KG1 (cell line): ENCODE data around the gene TNFRSF6B.

Experiments used
- DNase-seq: peaks from one replicate; lab custom pipeline; 2025; lab: John Stamatoyannopoulos, UW

Gene TNFRSF6B

GRCh38 chr20:63686094-63686491 lies 10.4 kb upstream of the TNFRSF6B start:
- DNase-seq, result no peak

DNA sequence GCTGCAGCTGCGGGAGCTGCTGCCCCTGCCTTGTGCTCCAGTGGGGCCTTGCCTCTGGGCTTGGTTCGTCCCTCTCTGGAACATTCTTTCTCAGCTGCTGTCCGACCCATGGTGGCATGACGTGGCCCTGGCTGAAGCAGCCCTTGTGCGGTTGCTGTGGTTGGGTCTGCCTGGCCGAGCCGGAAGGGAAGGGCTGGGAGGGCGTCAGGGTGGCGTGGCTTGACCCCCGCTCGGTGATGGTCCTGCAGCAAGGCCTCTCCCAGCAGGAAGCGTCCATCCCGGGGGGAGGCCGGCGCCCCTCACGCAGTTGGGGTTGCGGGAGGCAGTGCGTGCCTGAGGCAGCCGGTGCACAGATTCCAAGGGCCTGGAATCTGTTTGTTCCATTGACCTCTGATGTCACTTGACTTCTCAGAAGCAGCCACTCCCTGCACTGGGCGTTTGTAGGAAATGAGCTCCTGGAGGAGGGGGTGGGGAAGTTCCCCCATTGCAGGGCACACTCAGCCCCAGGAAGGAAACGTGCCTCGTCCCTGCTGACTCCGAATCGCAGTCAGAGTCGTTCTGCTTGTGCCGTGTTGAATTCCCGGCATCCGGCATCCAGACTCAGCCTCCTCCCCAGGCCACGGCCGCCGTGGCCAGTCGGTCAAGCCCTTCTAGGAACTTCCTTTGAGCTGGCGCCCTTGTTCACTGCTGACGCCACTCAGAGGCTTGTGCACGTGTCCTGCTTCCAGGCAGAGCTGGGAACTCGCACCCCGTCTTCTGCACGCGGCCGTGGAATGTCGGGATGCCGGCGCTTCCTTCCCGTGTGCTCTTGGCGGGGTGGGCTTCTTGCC lies 9.7 kb upstream of the TNFRSF6B start:
- DNase-seq, result no peak

DNA sequence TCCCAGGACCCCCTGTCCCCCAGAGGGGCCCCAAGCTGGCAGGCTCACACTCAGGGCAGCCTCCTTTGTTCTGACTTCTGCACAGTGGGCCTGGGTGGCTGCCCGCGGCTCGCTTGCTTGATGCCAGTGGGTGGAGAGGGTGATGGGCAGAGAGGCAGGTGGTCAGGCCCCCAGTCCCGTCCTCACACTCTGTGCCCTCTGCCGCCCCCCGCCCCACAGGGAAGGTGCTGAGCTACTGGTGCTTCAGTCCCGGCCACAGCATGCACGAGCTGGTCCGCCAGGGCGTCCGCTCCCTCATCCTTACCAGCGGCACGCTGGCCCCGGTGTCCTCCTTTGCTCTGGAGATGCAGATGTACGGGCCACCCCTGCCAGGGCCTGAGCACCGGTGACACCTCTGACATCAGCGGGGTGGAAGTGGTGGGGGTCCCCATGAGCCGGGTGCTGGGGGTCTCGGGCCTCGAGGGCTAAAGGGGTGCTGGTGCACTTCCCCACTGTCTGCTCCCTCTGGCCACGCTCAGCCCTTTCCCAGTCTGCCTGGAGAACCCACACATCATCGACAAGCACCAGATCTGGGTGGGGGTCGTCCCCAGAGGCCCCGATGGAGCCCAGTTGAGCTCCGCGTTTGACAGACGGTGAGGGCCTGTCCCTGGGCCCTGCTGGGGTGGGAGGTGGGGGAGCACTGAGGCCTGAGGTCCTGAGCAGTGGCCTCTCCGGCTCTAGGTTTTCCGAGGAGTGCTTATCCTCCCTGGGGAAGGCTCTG lies 8.9 kb upstream of the TNFRSF6B start:
- no peak for DNase-seq

- no peak for DNase-seq
Measured at GRCh38 chr20:63688228-63689045, 8.0 kb upstream of the TNFRSF6B start.

DNA sequence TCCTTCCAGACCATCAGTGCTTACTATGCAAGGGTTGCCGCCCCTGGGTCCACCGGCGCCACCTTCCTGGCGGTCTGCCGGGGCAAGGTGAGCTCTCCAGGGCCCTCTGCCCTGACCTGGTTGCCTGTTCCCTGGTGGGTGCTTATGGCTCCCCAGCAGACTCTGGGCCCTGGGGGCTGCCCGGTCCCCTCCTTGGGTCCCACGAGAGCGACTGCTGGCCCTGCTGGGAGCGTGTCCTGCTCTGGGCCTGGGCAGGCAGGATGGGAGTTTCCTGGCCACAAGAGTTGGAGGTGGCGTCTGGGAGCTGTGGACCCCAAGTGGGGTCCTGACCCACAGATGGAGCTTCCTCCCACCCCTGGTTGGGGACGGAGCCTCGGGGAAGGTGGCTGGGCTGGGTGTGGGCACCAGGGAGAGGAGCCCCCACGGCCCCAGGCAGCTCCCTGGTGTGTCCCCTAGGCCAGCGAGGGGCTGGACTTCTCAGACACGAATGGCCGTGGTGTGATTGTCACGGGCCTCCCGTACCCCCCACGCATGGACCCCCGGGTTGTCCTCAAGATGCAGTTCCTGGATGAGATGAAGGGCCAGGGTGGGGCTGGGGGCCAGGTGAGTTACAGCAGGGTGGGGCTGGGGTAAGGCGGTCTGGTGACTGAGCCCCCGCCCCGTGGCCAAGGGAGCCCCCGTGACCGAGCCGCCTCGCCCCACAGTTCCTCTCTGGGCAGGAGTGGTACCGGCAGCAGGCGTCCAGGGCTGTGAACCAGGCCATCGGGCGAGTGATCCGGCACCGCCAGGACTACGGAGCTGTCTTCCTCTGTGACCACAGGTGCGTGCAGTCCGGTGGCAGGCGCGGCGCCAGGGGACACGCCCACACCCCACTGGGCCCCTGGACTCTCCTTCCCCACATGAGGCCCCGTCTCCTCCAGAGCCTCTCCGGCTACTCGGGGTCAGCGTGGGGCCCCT lies 7.1 kb upstream of the TNFRSF6B start:
- no peak for DNase-seq

GRCh38 chr20:63690003-63690897 lies 6.2 kb upstream of the TNFRSF6B start:
- no peak for DNase-seq

- no peak for DNase-seq
Measured at GRCh38 chr20:63690898-63691710, 5.3 kb upstream of the TNFRSF6B start.

GRCh38 chr20:63691711-63692435 lies 4.6 kb upstream of the TNFRSF6B start:
- no peak for DNase-seq

GRCh38 chr20:63692436-63693082 lies 3.9 kb upstream of the TNFRSF6B start:
- no peak for DNase-seq

- no peak for DNase-seq
Measured at GRCh38 chr20:63693083-63693732, 3.2 kb upstream of the TNFRSF6B start.

DNA sequence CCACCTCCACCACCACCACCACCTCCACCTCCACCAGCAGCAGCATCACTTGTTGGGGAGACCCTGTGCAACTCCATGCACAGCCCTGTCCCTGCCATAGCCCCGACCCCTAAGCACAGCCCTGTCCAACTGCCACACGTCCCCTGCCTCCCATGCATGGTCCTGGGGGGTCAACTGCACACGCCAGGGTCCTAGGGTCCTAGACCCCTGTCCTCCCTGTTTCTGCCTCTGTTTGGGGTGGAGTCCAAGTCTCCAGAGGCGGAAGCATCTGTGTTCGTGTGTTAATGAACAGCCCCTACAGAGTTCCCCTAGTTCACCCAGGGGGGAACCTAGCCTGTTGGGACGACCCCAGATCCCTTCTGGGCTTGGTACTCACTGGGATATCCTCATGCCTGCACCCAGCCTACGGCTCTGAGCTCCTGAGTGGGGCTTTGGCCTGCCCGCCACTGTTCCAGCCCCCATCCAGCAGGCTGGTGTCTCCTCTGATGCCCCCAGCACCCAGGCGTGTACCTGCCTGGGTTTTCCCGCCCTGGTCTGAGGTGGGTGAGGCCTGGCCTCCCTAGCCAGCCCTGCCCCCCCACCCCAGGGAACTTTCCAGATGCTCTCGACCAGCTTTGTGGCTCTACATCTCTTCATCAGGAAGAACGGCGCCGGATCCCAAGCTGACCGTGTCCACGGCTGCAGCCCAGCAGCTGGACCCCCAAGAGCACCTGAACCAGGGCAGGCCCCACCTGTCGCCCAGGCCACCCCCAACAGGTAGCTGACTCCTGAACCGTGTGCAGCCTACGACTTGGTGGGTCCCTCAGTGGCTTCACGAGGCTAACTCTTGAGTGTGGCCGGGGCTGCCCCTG lies 2.5 kb upstream of the TNFRSF6B start:
- no peak for DNase-seq

GRCh38 chr20:63694584-63695423 lies 1.6 kb upstream of the TNFRSF6B start:
- no peak for DNase-seq

- DNase-seq, result no peak
Measured at GRCh38 chr20:63695424-63696305, 787 bp upstream of the TNFRSF6B start.

DNA sequence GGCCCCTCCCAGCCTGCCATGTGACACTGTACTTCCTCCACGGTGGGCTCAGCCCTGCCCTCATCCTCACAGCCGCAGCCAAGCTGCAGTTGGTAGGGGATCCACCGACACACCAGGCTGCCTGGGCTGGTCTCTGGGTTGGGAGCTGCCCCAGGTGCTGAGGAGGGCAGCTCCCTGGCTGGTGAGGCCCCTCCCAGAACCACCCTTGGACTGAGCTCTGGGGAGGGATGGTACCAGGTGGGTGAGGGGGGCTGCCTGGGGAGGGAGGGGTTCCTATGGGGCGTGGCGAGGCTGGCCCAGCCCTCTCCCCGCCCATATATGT lies 185 bp upstream of the TNFRSF6B start:
- DNase-seq, result no peak

GRCh38 chr20:63697357-63697867 lies 960 bp downstream of the TNFRSF6B start:
- no peak for DNase-seq
